Smooth muscle cell (in vitro differentiated cells): Measurements from ENCODE around the gene AURKB. TPM values are rescaled to one million over a fixed set of nuclear protein-coding genes. Genes with fewer than 3 reads are reported as not detected.

Source experiments
- DNase-seq: peaks from one replicate; lab custom pipeline; 2025; ENCODE audit not compliant: unreplicated experiment; lab: John Stamatoyannopoulos, UW
- H2AFZ ChIP-seq: fragments of 200-600 bp; sonication (generic); 2 replicates; pipeline ENCODE4 v1.6.0; 2016; ENCODE audit warnings: antibody characterized with exemption, low read depth, mild to moderate bottlenecking
- H3F3A ChIP-seq: fragments of 200-600 bp; sonication (generic); 2 replicates; pipeline ENCODE4 v1.6.0; 2017; ENCODE audit warnings: antibody characterized with exemption, low read depth
- H3K27ac ChIP-seq: fragments of 200-600 bp; sonication (generic); 2 replicates; pipeline ENCODE4 v1.5.1; 2016; ENCODE audit warnings: low read depth, mild to moderate bottlenecking
- H3K27me3 ChIP-seq: fragments of 200-600 bp; sonication (generic); 2 replicates; pipeline ENCODE4 v1.6.1; 2016; ENCODE audit warnings: low read depth, mild to moderate bottlenecking
- H3K36me3 ChIP-seq: fragments of 200-600 bp; sonication (generic); 2 replicates; pipeline ENCODE4 v1.5.1; 2016; ENCODE audit warnings: low read depth
- H3K4me1 ChIP-seq: fragments of 200-600 bp; sonication (generic); 2 replicates; pipeline ENCODE4 v1.5.1; 2016; ENCODE audit warnings: low read depth
- H3K4me2 ChIP-seq: fragments of 200-600 bp; sonication (generic); 2 replicates; pipeline ENCODE4 v1.6.0; 2016; ENCODE audit warnings: mild to moderate bottlenecking
- H3K4me3 ChIP-seq: fragments of 200-600 bp; sonication (generic); 2 replicates; pipeline ENCODE4 v1.5.1; 2016; ENCODE audit warnings: mild to moderate bottlenecking
- H3K79me2 ChIP-seq: fragments of 200-600 bp; sonication (generic); 2 replicates; pipeline ENCODE4 v1.6.0; 2016; ENCODE audit warnings: low read depth, mild to moderate bottlenecking
- H3K9ac ChIP-seq: fragments of 200-600 bp; sonication (generic); 2 replicates; pipeline ENCODE4 v1.6.0; 2016; ENCODE audit warnings: low read depth
- H3K9me3 ChIP-seq: fragments of 200-600 bp; sonication (generic); replicated peaks from 2 replicates; pipeline ENCODE4 v1.5.1; 2016; ENCODE audit warnings: low read depth
- H4K20me1 ChIP-seq: fragments of 200-600 bp; sonication (generic); 2 replicates; pipeline ENCODE4 v1.6.0; 2016; ENCODE audit warnings: low read depth
- CTCF ChIP-seq: fragments of 200-600 bp; sonication (generic); IDR thresholded peaks from 2 replicates; pipeline ENCODE4 v1.5.1; 2017; ENCODE audit warnings: borderline replicate concordance, mild to moderate bottlenecking, antibody characterized with exemption; ENCODE audit not compliant: insufficient read depth, poor library complexity, severe bottlenecking
- WGBS: methylation state at CpG from one replicate; pipeline ENCODE4 v1.1.7; 2016; ENCODE audit warnings: low lambda C conversion rate; 5-methylcytosine and 5-hydroxymethylcytosine counted together
- polyA plus RNA-seq: library from polyadenylated mRNA; unstranded; fragments of >200 nt; fragmentation: Nextera tagmentation; extraction: Ambion mirVana; gene quantifications from 2 replicates; pipeline ENCODE4 v1.2.1, GENCODE V29; 2016
- total RNA-seq: library from RNA; depleted of rRNA; stranded (reverse); fragments of >200 nt; gene quantifications from 2 replicates; pipeline ENCODE4 v1.2.3, GENCODE V29; 2014

AURKB gene
- total and polyA plus RNA-seq, 2 experiments from 2014 or later, result 16.6 to 33.5 TPM

GRCh38 chr17:8223356-8224126 lies 13.2 kb upstream of the AURKB start:
- H3K9me3 ChIP-seq, result no peaks in the 10 kb centered on the region
- peak; percentile 54 for DNase-seq
- H3K4me1 ChIP-seq, result peaks cover 4% of the 10 kb centered on the region
- H3K36me3 ChIP-seq, result no peaks in the 10 kb centered on the region
- no peaks in the 10 kb centered on the region for H4K20me1 ChIP-seq
- TF ChIP-seq CTCF, result no peak
- H3F3A ChIP-seq, result peaks cover 16% of the 10 kb centered on the region
- no peaks in the 10 kb centered on the region for H3K79me2 ChIP-seq
- H2AFZ ChIP-seq, result peak overlapping the region; percentile 26
- peak overlapping the region; percentile 76 for H3K9ac ChIP-seq
- H3K4me2 ChIP-seq, result peak overlapping the region; percentile 95
- H3K27me3 ChIP-seq, result no peaks in the 10 kb centered on the region
- H3K27ac ChIP-seq, result peak overlapping the region; percentile 90
- H3K4me3 ChIP-seq, result peak overlapping the region; percentile 62
- 9% methylated on average over 27 of the region's 27 CpGs for WGBS

DNA sequence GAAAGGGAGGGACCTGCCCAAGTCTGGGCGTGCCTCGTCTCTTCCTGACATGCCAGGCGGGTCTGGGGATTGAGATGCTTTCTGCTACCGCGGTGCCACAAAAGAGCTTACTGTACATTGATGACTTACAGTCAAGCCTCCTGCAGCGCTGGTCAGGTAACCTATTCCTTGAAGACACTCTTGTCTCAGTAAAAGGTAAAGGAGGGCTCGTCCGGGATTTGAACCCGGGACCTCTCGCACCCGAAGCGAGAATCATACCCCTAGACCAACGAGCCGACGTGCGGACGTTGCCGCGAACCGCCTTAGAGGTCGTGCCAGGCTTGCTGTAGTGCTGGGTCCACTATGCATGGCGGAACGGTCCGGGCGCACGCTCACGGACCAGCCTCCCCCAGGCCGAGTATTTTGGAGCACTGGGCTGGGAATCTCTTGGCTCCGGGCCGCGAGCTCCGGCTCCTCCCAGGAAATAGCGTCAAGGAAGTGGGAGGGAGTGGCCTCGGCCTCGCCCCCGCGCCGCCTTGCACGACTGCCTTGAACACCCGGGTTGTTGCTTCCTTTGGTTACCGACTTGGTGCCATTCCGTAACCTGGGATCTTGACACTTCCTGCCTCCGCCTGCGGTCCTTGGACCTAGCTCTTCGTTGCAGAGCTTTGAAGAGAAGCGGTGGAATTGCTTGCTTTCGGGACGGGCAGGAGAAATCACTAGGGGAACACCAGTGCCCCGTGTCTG lies 12.4 kb upstream of the AURKB start:
- Histone ChIP-seq H3F3A (peaks cover 16% of the 10 kb centered on the region), H3K27me3 (no peaks in the 10 kb centered on the region), H3K4me3 (peak overlapping the region; percentile 62), H3K79me2 (no peaks in the 10 kb centered on the region), H2AFZ (peak overlapping the region; percentile 26), H3K9ac (peak overlapping the region; percentile 76), H4K20me1 (no peaks in the 10 kb centered on the region), H3K36me3 (no peaks in the 10 kb centered on the region), H3K9me3 (no peaks in the 10 kb centered on the region), H3K4me2 (peak overlapping the region; percentile 95), H3K27ac (peak overlapping the region; percentile 90), H3K4me1 (peaks cover 4% of the 10 kb centered on the region)
- under 1% methylated on average over 48 of the region's 49 CpGs for whole genome bisulfite sequencing
- TF ChIP-seq CTCF, result no peak
- DNase-seq, result peak; percentile 87

- peaks cover 4% of the 10 kb centered on the region for H3K4me1 ChIP-seq
- no peaks in the 10 kb centered on the region for H3K9me3 ChIP-seq
- H3K27ac ChIP-seq, result peak overlapping the region; percentile 90
- H3K4me2 ChIP-seq, result peak overlapping the region; percentile 95
- no peak for TF ChIP-seq CTCF
- no peaks in the 10 kb centered on the region for H3K36me3 ChIP-seq
- no peaks in the 10 kb centered on the region for H3K27me3 ChIP-seq
- no peaks in the 10 kb centered on the region for H4K20me1 ChIP-seq
- WGBS, result 2% methylated on average over 9 of the region's 9 CpGs
- no peak overlapping the region for H2AFZ ChIP-seq
- no peak for DNase-seq
- peaks cover 16% of the 10 kb centered on the region for H3F3A ChIP-seq
- peak overlapping the region; percentile 62 for H3K4me3 ChIP-seq
- no peaks in the 10 kb centered on the region for H3K79me2 ChIP-seq
- peak overlapping the region; percentile 76 for H3K9ac ChIP-seq
These were observed 11.9 kb upstream of the AURKB start for GRCh38 chr17:8222380-8222629.
